Colonic mucosa (tissue), 4 donors: Measurements from ENCODE around the gene BOLA3. TPM values are rescaled to one million over a fixed set of nuclear protein-coding genes. Genes with fewer than 3 reads are reported as not detected.

Experiments
- DNase-seq: peaks from one replicate; pipeline ENCODE4 v3.0.0-alpha.2; 2020
- H3K27ac ChIP-seq: fragments of 200-600 bp; one replicate; pipeline ENCODE4 v1.8.0; 2021
- H3K27me3 ChIP-seq: fragments of 200-600 bp; one replicate; pipeline ENCODE4 v1.8.0; 2021
- H3K36me3 ChIP-seq: fragments of 200-600 bp; one replicate; pipeline ENCODE4 v1.8.0; 2021
- H3K4me1 ChIP-seq: fragments of 200-600 bp; one replicate; pipeline ENCODE4 v1.8.0; 2021; ENCODE audit warnings: mild to moderate bottlenecking
- H3K4me3 ChIP-seq: fragments of 200-600 bp; one replicate; pipeline ENCODE4 v1.8.0; 2021
- H3K9ac ChIP-seq, 2 donors: one replicate each; pipeline ENCODE4 v1.7.0; 2013; ENCODE audit warnings: control low read depth in 2 of 2, low read depth in 2 of 2, low read length in 2 of 2
- H3K9me3 ChIP-seq: fragments of 200-600 bp; one replicate; pipeline ENCODE4 v1.8.0; 2021
- CTCF ChIP-seq: fragments of 200-600 bp; IDR thresholded peaks from one replicate; pipeline ENCODE4 v1.8.0; 2022; ENCODE audit warnings: antibody characterized with exemption, mild to moderate bottlenecking
- intact Hi-C: fragments of 100-400 bp; cut with DNase I; formaldehyde crosslinking; loops from one replicate; pipeline ENCODE4 v1.14.1; 2022
- total RNA-seq, 2 donors: library from RNA; stranded (reverse); fragmentation: NEBNext Ultra II Directional in 1 of 2; extraction: Animal tissue kit (Norgen Biotek cat#: 25700) in 1 of 2; gene quantifications; one replicate each; pipeline ENCODE4 v1.2.1, GENCODE V29; 2021
- donor health status: healthy.
- donor health status: DM: no; HTN: no; CAD: no.
- donor health status: DM: no; HTN: no; CAD: no.

The BOLA3 gene
- total RNA-seq, 2 donors from 2014 or later, result 44.8 to 95.1 TPM

GRCh38 chr2:74101574-74102300, 46.0 kb downstream of the BOLA3 start:
- H3K4me1 ChIP-seq, result no peaks in the 10 kb centered on the region
- no peak overlapping the region for H3K4me3 ChIP-seq
- H3K9me3 ChIP-seq, result no peaks in the 10 kb centered on the region
- DNase-seq, result no peak
- no peaks in the 10 kb centered on the region for H3K27me3 ChIP-seq
- no peak overlapping the region for H3K27ac ChIP-seq
- TF ChIP-seq CTCF, result no peak
- H3K9ac ChIP-seq, result no peak overlapping the region
- H3K36me3 ChIP-seq, result peaks cover 15% of the 10 kb centered on the region
- intact Hi-C loops, result no loop called here

- Histone ChIP-seq H3K36me3 (peaks cover 15% of the 10 kb centered on the region), H3K9ac (no peak overlapping the region)
- no peak for DNase-seq
These were observed 47.2 kb downstream of the BOLA3 start for GRCh38 chr2:74100254-74101216.

GRCh38 chr2:74099835-74100234, 47.9 kb downstream of the BOLA3 start:
- Histone ChIP-seq H3K9ac (no peak overlapping the region), H3K4me1 (no peaks in the 10 kb centered on the region), H3K27me3 (no peaks in the 10 kb centered on the region), H3K9me3 (no peaks in the 10 kb centered on the region), H3K27ac (no peak overlapping the region), H3K4me3 (no peak overlapping the region), H3K36me3 (peaks cover 15% of the 10 kb centered on the region)
- no peak for DNase-seq
- intact Hi-C loops, result no loop called here
- no peak for TF ChIP-seq CTCF

More at GRCh38 chr2:74100254-74101216, 47.2 kb downstream of the BOLA3 start:
- no peak for TF ChIP-seq CTCF
- Histone ChIP-seq H3K27me3 (no peaks in the 10 kb centered on the region), H3K4me1 (no peaks in the 10 kb centered on the region), H3K9me3 (no peaks in the 10 kb centered on the region), H3K27ac (no peak overlapping the region), H3K4me3 (no peak overlapping the region)
- intact Hi-C loops, result no loop called here

DNA sequence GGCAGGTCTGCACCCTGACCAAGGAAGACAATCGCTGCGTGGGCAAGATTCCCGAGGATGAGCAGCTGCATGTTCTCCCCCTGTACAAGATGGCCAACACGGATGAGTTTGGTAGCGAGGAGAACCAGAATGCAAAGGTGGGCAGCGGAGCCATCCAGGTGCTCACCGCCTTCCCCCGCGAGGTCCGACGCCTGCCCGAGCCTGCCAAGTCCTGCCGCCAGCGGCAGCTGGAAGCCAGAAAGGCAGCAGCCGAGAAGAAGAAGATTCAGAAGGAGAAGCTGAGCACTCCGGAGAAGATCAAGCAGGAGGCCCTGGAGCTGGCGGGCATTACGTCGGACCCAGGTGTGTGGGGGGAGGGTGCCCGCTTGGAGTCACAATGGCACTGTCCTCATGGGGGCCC, 48.4 kb downstream of the BOLA3 start:
- Histone ChIP-seq H3K27me3 (no peaks in the 10 kb centered on the region), H3K36me3 (peaks cover 15% of the 10 kb centered on the region), H3K9ac (no peak overlapping the region), H3K4me1 (no peaks in the 10 kb centered on the region), H3K27ac (no peak overlapping the region), H3K9me3 (no peaks in the 10 kb centered on the region), H3K4me3 (no peak overlapping the region)
- no peak for TF ChIP-seq CTCF
- DNase-seq, result no peak
- intact Hi-C loops, result no loop called here

DNA sequence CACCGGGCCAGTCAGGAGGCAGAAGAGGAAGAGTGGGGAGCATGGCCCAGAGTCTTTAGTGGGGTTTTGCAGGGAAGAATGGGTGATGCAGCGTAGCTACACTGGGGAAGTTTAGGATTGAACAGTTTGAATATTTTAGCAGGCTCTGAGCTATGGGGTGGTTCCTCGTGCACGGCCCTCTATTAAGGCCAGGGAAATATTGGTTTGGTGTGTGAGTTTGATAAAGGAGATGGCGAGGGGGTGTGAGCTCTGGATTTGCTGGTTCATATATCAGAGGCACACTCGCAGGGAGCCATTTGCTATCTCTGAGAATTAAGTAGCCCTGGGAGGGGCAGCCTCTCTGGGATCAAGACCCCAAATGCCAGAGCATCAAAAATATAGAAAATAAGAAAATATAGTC, 50.1 kb downstream of the BOLA3 start:
- Histone ChIP-seq H3K9me3 (no peaks in the 10 kb centered on the region), H3K27me3 (no peaks in the 10 kb centered on the region), H3K4me3 (no peak overlapping the region), H3K36me3 (peaks cover 16% of the 10 kb centered on the region), H3K27ac (no peak overlapping the region), H3K4me1 (no peaks in the 10 kb centered on the region), H3K9ac (no peak overlapping the region)
- no peak for TF ChIP-seq CTCF
- intact Hi-C loops, result no loop called here
- no peak for DNase-seq
